ENCODE data around the gene KLK1.
"Not testable (repeated sequence)": the region's sequence is repeated elsewhere in the genome, so short reads cannot be mapped to it uniquely, and the experiment has no call there.

The KLK1 gene

DNA sequence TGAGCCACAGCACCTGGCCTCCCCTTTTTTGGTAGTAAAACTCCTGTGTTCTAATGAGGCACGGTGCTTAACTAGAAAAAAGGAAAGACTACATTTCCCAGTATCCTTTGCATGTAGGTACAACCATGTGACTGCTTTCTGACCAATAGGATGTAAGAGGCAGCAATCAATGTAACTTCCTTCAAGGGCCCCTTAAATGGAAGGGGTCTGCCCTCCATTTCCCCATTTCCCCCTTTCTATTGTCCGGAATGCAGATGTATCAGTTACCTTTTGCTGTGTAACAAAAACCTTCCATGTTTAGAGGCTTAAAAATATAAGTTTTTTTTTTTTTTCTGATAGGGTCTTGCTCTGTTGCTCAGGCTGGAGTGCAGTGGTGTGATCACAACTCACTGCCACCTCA is 51.1 kb downstream of the KLK1 start:
- peak in 1 of 2 experiments; percentile 50 for DNase-seq (ENCODE audit: low read depth in 1 of 2, low spot score in 1 of 2)
- no peak for TF ChIP-seq JUND (IDR thresholded peaks at IDR 0.05; ENCODE audit: low read depth)
- in situ Hi-C loops (cut with HindIII; ENCODE audit: low pct_unique_long_range_greater_than_20kb, low sequenced_read_pairs): no loop called here

- TF ChIP-seq JUND (IDR thresholded peaks at IDR 0.05; ENCODE audit: low read depth): no peak
- in situ Hi-C loops (cut with HindIII; ENCODE audit: low pct_unique_long_range_greater_than_20kb, low sequenced_read_pairs): no loop called here
- no peak for DNase-seq (ENCODE audit: low read depth in 1 of 2, low spot score in 1 of 2)
These were observed 52.7 kb downstream of the KLK1 start for GRCh38 chr19:50770888-50771287.

DNA sequence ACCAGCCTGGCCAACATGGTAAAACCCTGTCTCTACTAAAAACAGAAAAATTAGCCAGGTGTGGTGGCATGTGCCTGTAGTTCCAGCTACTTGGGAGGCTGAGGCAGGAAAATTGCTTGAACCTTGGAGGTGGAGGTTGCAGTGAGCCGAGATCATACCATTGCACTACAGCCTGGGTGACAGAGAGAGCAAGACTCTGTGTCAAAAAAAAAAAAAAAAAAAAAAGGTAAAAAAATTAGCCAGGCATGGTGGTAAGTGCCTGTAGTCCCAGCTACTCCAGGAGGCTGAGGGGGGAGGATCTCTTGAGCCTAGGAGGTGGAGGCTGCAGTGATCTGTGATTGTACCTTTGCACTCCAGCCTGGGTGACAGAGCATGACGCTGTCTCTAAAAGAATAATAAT is 53.4 kb downstream of the KLK1 start, which contains the start of gene GPR32:
GPR32 (plus strand) TSS at position 301 of the 400 bp plus-strand sequence. CDS start 137 bp downstream, outside the sequence.
- in situ Hi-C loops (cut with HindIII; ENCODE audit: low pct_unique_long_range_greater_than_20kb, low sequenced_read_pairs); DNase-seq (ENCODE audit: low read depth in 1 of 2, low spot score in 1 of 2): not testable (repeated sequence)
